SH-SY5Y (cell line): Measurements from ENCODE around the gene EIF3J.

Source experiments
- GATA2 ChIP-seq: IDR thresholded peaks from 2 replicates; pipeline ENCODE4 v1.6.1; 2011; ENCODE audit warnings: mild to moderate bottlenecking, low read depth, low read length
- GATA3 ChIP-seq: IDR thresholded peaks from 2 replicates; pipeline ENCODE4 v1.6.1; 2011; ENCODE audit warnings: low read depth, mild to moderate bottlenecking, low read length, moderate library complexity

DNA sequence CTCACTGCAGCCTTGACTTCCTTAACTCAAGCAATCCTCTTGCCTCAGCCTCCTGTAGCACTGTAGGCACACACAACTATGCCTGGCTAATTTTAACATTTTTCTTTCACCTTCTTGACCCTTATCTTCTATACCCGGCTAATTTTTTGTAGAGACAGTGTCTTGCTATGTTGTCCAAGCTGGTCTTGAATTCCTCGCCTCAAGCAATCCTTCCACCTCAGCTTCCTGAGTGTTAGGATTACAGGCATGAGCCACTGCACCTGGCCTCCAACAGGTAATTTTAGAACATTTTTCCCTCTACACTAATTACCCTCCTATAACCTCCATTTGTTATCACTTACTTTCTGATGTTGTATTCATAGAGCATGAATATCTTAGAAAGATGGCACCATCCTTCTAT lies 66.2 kb downstream of the EIF3J start:
- no peak for TF ChIP-seq GATA2
- TF ChIP-seq GATA3 = no peak
